HepG2 (cell line): ENCODE data around the gene AGER. TPM values are rescaled to one million over a fixed set of nuclear protein-coding genes. Genes with fewer than 3 reads are reported as not detected.

Experiments
- ISX ChIP-seq: sonication (generic); formaldehyde crosslinking; conservative IDR thresholded peaks from 2 replicates; pipeline ENCODE4 v1.5.0; 2020; ENCODE audit warnings: missing genetic modification reagents
- KDM5B ChIP-seq: sonication (generic); formaldehyde crosslinking; IDR thresholded peaks from 2 replicates; pipeline ENCODE4 v1.4.0; 2020; ENCODE audit warnings: missing genetic modification reagents, mild to moderate bottlenecking, borderline replicate concordance
- KMT2A ChIP-seq: sonication (generic); formaldehyde crosslinking; IDR thresholded peaks from 2 replicates; pipeline ENCODE4 v1.4.0; 2020; ENCODE audit warnings: missing genetic modification reagents
- REST ChIP-seq, 2 experiments: IDR thresholded peaks; 2 replicates each; pipeline ENCODE4 v1.6.1; 2011 to 2012; ENCODE audit warnings: low read length in 2 of 2, borderline replicate concordance in 1 of 2, low read depth in 1 of 2, mild to moderate bottlenecking in 1 of 2, moderate library complexity in 1 of 2
- SP140L ChIP-seq: sonication (generic); formaldehyde crosslinking; IDR thresholded peaks from 2 replicates; pipeline ENCODE4 v1.4.0; 2020; ENCODE audit warnings: missing genetic modification reagents, borderline replicate concordance
- STAT5B ChIP-seq: sonication (generic); formaldehyde crosslinking; IDR thresholded peaks from 2 replicates; pipeline ENCODE4 v1.4.0; 2020; ENCODE audit warnings: missing genetic modification reagents
- ZBTB38 ChIP-seq: sonication (generic); formaldehyde crosslinking; IDR thresholded peaks from 2 replicates; pipeline ENCODE4 v1.5.1; 2020; ENCODE audit warnings: mild to moderate bottlenecking, missing genetic modification reagents
- ZBTB42 ChIP-seq: sonication (generic); formaldehyde crosslinking; IDR thresholded peaks from 2 replicates; pipeline ENCODE4 v1.5.0; 2020; ENCODE audit warnings: mild to moderate bottlenecking, missing genetic modification reagents
- ZC3H4 ChIP-seq: sonication (generic); formaldehyde crosslinking; IDR thresholded peaks from 2 replicates; pipeline ENCODE4 v1.4.0; 2020; ENCODE audit warnings: missing genetic modification reagents, borderline replicate concordance
- ZNF280B ChIP-seq: sonication (generic); formaldehyde crosslinking; IDR thresholded peaks from 2 replicates; pipeline ENCODE4 v1.5.0; 2020; ENCODE audit warnings: missing genetic modification reagents, mild to moderate bottlenecking, borderline replicate concordance
- ZNF432 ChIP-seq: sonication (generic); formaldehyde crosslinking; IDR thresholded peaks from 2 replicates; pipeline ENCODE4 v1.5.0; 2020; ENCODE audit warnings: missing genetic modification reagents, mild to moderate bottlenecking, borderline replicate concordance
- ZNF569 ChIP-seq: sonication (generic); formaldehyde crosslinking; IDR thresholded peaks from 2 replicates; pipeline ENCODE4 v1.5.0; 2020; ENCODE audit warnings: mild to moderate bottlenecking, missing genetic modification reagents, moderate library complexity, borderline replicate concordance
- ZNF629 ChIP-seq: sonication (generic); formaldehyde crosslinking; conservative IDR thresholded peaks from 2 replicates; pipeline ENCODE4 v1.5.0; 2020; ENCODE audit warnings: missing genetic modification reagents
- ZNF646 ChIP-seq: sonication (generic); formaldehyde crosslinking; IDR thresholded peaks from 2 replicates; pipeline ENCODE4 v1.9.0; 2021; ENCODE audit warnings: mild to moderate bottlenecking, missing genetic modification reagents
- ZNF784 ChIP-seq: sonication (generic); formaldehyde crosslinking; IDR thresholded peaks from 2 replicates; pipeline ENCODE4 v1.5.1; 2020; ENCODE audit warnings: missing genetic modification reagents, mild to moderate bottlenecking, borderline replicate concordance
- polyA plus RNA-seq, 8 experiments: library from polyadenylated mRNA; depleted of rRNA in 3 of 8; stranded (reverse) in 7 of 8; unstranded in 1 of 8; fragments of >200 nt; fragmentation: Illumina TruSeq in 4 of 8; extraction: Trizol in 4 of 8; gene quantifications; 2 replicates each; pipeline versions ENCODE4 v1.2.1 to v1.2.3, GENCODE V29; 2011 to 2016; ENCODE audit warnings: low read depth in 4 of 8, missing spikeins in 1 of 8, mixed read lengths in 1 of 8; ENCODE audit not compliant: insufficient read depth in 1 of 8
- total RNA-seq, 5 experiments: library from RNA; depleted of rRNA; stranded (reverse); fragments of >200 nt; fragmentation: Illumina TruSeq; extraction: Trizol; gene quantifications; 2 replicates each; pipeline ENCODE4 v1.2.3, GENCODE V29; 2016; ENCODE audit warnings: low read depth in 1 of 5

Gene AGER
- total and polyA plus RNA-seq, 2 of the 13 experiments (the other 11 are each of a cell fraction or from before 2014, with no cell fraction given), result 1.9 to 5.1 TPM

GRCh38 chr6:32194825-32195651 lies 11.0 kb upstream of the AGER start (continued):
- TF ChIP-seq ZNF646 (CRISPR knock-in tag) (no peak), ZNF280B (CRISPR knock-in tag) (no peak), KMT2A (CRISPR knock-in tag) (no peak; the same call in 1 of the 2 replicates), ZNF629 (no peak), ZBTB42 (CRISPR knock-in tag) (no peak), ZNF784 (0 out of 2 replicates have a peak, but pooled peaks have one; percentile 29), SP140L (CRISPR knock-in tag) (no peak), ZBTB38 (no peak), REST (IDR thresholded peaks at IDR 0.05; ENCODE audit: borderline replicate concordance in 1 of 2, low read depth in 1 of 2, low read length in 2 of 2) (no peak), ZNF432 (CRISPR knock-in tag) (no peak), ISX (CRISPR knock-in tag) (no peak), ZNF569 (CRISPR knock-in tag) (no peak), KDM5B (CRISPR knock-in tag) (no peak), ZC3H4 (CRISPR knock-in tag) (no peak), STAT5B (CRISPR knock-in tag) (no peak)
